T-helper 1 cell treated with Interleukin-12 subunit alpha and Interleukin-12 subunit beta and Interleukin-4 antibody, amounts not matched to agents 30 ng/mL and 1 ng/mL, for 36 hours (primary cell): ENCODE data around the gene HEG1. TPM values are rescaled to one million over a fixed set of nuclear protein-coding genes. Genes with fewer than 3 reads are reported as not detected.

Source experiments
- intact Hi-C: fragments of 100-400 bp; cut with micrococcal nuclease; formaldehyde crosslinking; loops from one replicate; pipeline ENCODE4 v1.15.1; 2024
- total RNA-seq: library from RNA; stranded (reverse); gene quantifications from 2 replicates; pipeline ENCODE4 v1.2.3, GENCODE V29; 2022

Gene HEG1
- total RNA-seq, 1 donor from 2014 or later = 44.6 TPM

- intact Hi-C loops = loop anchor here (5.0 to 10.0 kb wide), 3 partner anchors 71 to 1654 kb away; partner anchors contain the start of gene CHCHD6
Observed at GRCh38 chr3:125051205-125051604, 4.6 kb downstream of the HEG1 start.

GRCh38 chr3:125050488-125051090 is 5.2 kb downstream of the HEG1 start:
- intact Hi-C loops = loop anchor here (5.0 to 10.0 kb wide), 3 partner anchors 72 to 1654 kb away; partner anchors contain the start of gene CHCHD6

GRCh38 chr3:125048282-125048681 is 7.5 kb downstream of the HEG1 start:
- intact Hi-C loops = no loop called here

- intact Hi-C loops = no loop called here
Observed at GRCh38 chr3:125045965-125046364, 9.8 kb downstream of the HEG1 start.

GRCh38 chr3:125045194-125045593 is 10.6 kb downstream of the HEG1 start:
- intact Hi-C loops = no loop called here

DNA sequence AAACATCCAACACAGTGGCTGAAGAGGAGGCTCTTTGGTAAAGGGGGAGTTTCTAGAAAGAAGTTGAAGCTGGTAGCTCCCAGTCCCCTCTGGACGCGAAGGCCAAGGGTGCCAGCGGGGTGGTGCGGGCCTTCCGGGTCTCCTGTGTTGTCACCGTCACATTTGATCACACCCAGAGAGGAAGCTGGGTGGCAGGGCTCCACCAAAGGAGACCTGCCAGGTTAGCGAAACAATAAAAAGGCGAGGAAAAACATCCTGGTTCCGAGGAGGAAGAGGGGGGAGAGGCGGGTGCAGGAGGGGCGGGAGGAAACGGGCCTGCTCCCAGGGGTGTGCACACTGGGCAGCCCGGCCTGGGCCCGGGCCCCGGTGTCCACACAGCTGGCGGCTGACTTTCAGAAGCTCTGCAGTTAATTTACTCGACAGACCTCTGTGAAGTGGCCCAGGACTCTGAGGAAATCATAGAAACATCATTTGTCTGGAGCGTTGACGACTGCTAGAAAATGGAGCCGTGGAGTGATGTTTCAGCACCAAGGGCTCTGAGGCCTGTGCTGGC is 12.1 kb downstream of the HEG1 start:
- intact Hi-C loops = no loop called here

- intact Hi-C loops = no loop called here
Observed at GRCh38 chr3:125042725-125043406, 12.9 kb downstream of the HEG1 start.

DNA sequence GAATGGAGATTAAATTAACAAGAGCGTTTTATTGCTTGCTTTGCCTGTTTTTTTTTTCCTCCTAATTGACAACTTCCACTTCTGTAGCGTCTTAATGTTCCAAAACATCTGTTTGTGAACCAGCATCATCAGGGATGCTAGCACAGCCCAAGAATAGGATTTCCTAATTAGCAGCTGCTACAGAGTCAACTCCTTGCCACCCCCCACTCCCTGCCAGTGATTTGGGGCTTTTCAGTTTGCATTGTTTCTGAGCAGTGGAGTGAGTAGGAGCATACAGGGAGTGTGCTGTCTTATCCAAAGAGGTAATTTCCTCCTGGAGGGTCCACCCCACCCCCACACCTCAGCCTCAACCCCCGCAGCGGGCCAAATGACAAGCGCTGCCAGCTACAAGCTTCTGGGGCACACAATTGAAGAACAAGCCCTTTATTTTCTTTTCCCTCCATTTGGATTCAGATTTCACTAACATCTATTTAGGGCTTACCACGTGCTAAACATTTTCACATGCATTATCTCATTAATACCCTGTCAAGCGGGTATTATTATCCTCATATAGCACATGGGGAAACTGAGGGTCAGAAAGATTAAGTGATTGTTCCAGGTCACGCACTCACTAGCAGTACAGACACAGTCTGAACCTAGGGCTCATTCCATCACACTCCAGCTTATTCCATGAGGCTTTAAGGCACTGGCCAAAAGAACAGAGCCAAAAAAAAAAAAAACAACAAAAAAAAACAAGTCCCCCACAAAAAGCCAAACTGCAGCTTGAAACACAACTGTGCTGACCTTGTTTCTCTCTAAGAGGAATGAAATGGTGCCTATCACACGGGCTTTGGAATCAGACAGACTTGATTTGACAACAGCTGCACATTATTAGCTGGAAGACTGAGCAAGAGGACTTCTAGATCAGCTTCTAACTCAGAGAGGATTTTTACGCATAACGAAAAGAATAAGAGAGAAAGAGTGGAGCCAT is 16.4 kb downstream of the HEG1 start:
- intact Hi-C loops = no loop called here

GRCh38 chr3:125037498-125038150 is 18.2 kb downstream of the HEG1 start:
- intact Hi-C loops = no loop called here

- intact Hi-C loops = loop anchor here (1.0 kb wide), 2 partner anchors 17 to 106 kb away; no protein-coding TSS in a partner anchor
Observed at GRCh38 chr3:125035217-125035616, 20.6 kb downstream of the HEG1 start.

DNA sequence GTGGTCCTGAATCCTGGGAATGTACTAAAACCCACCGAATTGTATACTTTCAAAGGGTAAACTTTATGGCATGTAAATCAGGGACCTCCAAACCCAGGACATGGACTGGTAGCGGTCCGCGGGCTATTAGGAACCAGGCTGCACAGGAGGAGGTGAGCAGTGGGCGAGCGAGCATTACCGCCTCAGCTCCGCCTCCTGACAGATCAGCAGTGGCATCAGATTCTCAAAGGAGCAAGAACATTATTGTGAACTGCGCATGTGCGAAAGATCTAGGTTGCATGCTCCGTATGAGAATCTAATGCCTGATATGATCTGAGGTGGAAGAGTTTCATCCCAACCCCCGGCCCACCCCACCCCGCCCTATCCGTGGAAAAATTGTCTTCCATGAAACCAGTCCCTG is 22.2 kb downstream of the HEG1 start:
- intact Hi-C loops = no loop called here

- intact Hi-C loops = no loop called here
Observed at GRCh38 chr3:125033135-125033534, 22.7 kb downstream of the HEG1 start.

GRCh38 chr3:125032683-125033082 is 23.1 kb downstream of the HEG1 start:
- intact Hi-C loops = no loop called here

- intact Hi-C loops = no loop called here
Observed at GRCh38 chr3:125032100-125032643, 23.6 kb downstream of the HEG1 start.

GRCh38 chr3:125031544-125031943 is 24.3 kb downstream of the HEG1 start:
- intact Hi-C loops = no loop called here

- intact Hi-C loops = no loop called here
Observed at GRCh38 chr3:125028657-125029056, 27.1 kb downstream of the HEG1 start.

DNA sequence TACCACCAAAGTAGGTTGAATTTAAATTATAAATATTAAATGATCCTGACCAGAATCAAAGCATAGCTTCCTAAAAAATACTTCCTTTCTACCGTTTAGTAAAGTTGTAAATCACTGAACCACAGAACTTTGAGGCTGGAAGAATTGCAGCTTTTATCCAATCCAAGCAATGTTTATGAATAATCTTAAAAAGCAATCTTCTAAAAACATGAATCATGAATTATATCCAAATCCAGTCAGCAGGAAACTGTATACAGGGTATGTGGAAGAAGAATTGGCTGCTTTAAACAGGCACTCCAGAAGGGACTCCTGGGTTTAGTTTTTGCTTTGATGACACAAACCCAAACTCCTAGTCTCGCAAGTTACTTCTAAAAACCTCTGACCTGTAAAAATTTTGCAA is 30.2 kb downstream of the HEG1 start:
- intact Hi-C loops = no loop called here

DNA sequence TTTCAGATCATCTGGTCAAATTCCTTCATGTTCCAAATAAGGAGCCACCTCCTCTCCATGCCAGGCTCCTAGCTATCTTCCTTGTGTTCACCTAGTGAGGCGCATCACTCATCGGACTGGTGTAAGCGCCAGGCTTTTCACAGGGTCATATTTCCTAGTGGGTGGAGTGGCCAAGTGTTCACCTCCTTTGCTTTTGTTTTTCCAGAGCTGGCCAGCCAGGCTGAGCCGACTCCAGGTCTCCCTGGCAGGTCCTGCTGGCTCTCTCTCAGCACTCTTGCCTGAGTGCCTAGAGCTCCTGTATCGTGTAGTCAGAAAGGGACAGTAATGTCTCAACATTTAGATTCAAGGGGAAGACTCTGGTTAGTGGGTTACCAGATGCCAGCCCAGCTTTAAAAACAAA is 31.0 kb downstream of the HEG1 start:
- intact Hi-C loops = loop anchor here (1.0 kb wide), 1 partner anchor 31 kb away; no protein-coding TSS in a partner anchor

- intact Hi-C loops = loop anchor here (1.0 kb wide), 1 partner anchor 32 kb away; no protein-coding TSS in a partner anchor
Observed at GRCh38 chr3:125023833-125024555, 31.8 kb downstream of the HEG1 start.

GRCh38 chr3:125022206-125022605 is 33.6 kb downstream of the HEG1 start:
- intact Hi-C loops = no loop called here
